GM18519 (cell line): ENCODE results near the gene NUDT5.
"Not testable (repeated sequence)": the region's sequence is repeated elsewhere in the genome, so short reads cannot be mapped to it uniquely, and the experiment has no call there.

Experiments
- ATAC-seq: cut with Tn5 transposase; IDR thresholded peaks from one replicate; pipeline ENCODE4 v1.9.1; 2021; ENCODE audit warnings: mild to moderate bottlenecking, moderate library complexity; ENCODE audit not compliant: unreplicated experiment, low FRiP score

Gene NUDT5

GRCh38 chr10:12195603-12196506 is at the start of gene NUDT5, which contains the start of gene CDC123:
Gene NUDT5 (minus strand): TSS chr10:12195891. CDS start chr10:12186291, 9,600 bp downstream.
Gene CDC123 (plus strand): TSS chr10:12196188. CDS start chr10:12196246, 58 bp downstream.
- peak; percentile 66 for ATAC-seq

GRCh38 chr10:12243864-12244620 is 48.4 kb upstream of the NUDT5 start:
- ATAC-seq: no peak

GRCh38 chr10:12241810-12242529 is 46.3 kb upstream of the NUDT5 start:
- ATAC-seq: no peak

GRCh38 chr10:12238821-12239220 is 43.1 kb upstream of the NUDT5 start:
- no peak for ATAC-seq

- no peak for ATAC-seq
These were observed 41.9 kb upstream of the NUDT5 start for GRCh38 chr10:12237265-12238220.

- no peak for ATAC-seq
These were observed 40.1 kb upstream of the NUDT5 start for GRCh38 chr10:12235796-12236195.

DNA sequence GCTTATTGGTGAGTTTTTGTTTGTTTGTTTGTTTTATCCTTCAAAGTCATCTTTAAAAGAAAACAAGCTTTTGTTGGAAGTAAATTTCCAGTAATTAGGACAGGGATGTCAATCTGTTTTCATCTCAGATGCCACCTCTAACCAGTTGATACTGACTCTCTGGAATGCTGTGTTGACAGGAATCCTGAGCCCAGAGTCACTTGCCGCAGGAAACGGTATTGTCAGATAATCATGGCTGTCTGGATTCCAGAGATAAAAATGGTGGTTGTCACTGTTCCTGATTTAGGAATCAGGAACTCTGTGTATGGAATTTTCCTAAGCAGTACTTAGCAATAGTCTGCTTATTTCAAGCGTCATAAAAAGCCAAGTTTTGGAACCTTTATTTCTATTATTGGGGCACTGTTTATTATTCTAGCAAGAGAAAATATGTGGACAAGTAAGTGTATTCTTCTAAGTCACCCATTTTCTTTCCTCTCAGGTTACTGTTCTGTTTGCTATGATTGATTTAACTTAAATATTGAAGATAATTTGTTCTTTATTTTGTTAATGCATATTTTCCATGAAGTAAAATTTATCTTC is 39.5 kb upstream of the NUDT5 start:
- ATAC-seq: no peak

DNA sequence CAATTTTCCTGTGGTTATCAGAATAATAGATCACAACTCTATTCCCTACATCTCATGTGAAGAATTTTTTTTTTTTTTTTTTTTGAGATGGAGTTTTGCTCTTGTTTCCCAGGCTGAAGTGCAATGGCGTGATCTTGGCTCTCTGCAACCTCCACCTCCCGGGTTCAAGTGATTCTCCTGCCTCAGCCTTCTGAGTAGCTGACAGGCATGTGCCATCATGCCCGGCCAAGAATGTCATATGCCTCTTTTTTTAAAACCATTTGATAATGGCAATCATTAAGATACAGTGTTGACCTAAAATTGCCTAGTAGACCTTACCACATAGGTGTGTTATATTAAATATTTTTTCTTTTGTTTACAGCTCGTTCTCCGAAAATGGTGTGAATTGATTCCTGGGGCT is 39.0 kb upstream of the NUDT5 start:
- not testable (repeated sequence) for ATAC-seq

DNA sequence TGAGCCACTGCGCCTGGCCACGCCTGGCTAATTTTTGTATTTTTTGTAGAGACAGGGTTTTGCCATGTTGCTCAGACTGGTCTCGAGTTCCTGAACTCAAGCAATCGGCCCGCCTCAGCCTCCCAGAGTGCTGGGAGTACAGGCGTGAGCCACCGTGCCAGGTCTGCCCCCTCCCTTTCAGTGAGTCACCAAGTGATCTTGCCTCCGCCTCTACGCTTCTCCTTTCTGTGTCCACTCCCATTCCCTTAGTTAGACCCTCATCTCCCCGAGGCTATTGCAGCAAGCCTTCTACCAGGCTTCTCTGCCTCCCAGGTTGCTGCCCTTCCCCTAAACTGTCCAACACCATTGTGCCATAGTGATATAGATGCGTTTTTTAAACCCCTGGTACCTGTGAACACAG is 33.2 kb upstream of the NUDT5 start:
- no peak for ATAC-seq

GRCh38 chr10:12226438-12226837 is 30.7 kb upstream of the NUDT5 start:
- ATAC-seq: not testable (repeated sequence)

DNA sequence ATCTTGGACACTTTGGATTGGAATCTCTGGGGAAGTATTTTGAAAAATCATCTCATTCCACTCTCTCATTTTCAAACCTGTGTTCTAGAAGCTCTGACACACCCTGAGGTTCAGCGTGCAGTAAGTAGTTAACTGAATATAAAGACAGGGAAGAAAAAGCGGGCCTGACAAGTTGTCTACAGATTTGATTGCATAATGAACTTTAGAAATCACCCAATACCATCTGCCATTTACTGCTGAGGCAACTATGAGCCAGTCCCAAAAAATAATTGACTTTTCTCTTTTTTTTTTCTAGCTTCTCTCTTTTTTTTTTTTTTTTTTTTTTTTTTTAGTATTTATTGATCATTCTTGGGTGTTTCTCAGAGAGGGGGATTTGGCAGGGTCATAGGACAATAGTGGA is 29.8 kb upstream of the NUDT5 start:
- ATAC-seq: no peak

DNA sequence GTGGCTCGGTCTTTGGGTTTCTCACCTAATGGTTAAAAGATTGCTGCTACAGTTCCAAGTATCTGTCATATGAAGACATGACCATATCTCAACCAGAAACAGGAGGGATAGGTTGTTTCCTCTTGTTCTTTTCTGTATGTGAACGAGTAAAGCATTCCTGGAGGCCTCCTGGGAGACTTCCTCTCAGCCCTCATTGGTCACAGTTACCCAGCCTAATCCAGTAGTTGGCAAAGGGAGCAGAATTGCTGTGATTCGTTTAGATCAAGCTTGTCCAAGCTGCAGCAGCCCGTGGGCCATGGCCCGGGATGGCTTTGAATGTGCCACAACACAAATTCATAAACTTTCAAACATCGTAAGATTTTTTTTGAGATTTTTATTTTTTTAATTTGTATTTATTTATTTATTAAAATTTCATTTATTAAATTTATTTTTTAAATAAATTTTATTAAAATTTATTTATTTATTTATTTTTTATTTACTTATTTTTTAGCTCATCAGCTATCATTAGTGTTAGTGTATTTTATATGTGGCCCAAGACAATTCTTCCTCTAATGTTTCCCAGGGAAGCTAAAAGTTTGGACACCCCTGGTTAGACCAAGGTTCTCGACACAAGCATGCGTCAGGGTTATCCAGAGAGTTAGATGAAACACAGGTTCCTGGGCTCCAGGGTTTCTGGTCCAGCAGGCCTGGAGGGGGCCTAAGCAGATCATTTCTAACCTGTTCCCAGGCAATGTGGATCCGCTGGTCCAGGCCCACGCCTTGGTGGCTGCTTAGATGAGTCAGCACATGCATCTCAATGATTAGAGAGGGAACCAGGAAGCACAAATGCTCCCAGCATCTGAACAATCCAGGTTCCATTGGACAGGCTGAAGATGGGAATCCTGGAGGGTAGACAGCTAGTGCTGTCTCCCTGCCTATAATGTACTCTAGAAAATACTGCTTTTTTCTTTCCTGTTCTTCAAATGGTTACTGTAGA is 25.9 kb upstream of the NUDT5 start:
- no peak for ATAC-seq

GRCh38 chr10:12218991-12219390 is 23.3 kb upstream of the NUDT5 start:
- ATAC-seq: no peak

DNA sequence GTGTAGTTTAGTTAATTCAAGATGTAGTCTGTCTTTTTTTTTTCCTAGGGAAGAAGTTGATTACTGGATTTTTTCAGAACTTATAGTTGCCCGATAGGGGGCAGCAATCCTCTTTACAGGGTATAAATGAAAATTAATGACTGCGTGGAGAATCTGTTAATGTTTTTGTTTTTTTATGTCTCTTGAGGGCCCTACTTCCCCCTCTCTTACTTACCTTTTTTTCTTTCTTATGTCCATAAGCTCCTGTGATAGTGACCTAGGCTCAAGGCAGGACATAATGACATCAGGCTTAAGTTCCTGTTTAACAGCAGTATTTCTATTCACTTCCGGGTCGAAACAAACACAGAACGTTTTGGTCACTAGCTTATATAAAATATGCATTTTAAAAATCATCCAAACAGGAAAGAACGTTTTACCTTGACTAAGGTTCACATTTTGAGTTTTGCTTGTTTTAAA is 19.1 kb upstream of the NUDT5 start:
- no peak for ATAC-seq

GRCh38 chr10:12214093-12214492 is 18.4 kb upstream of the NUDT5 start:
- no peak for ATAC-seq

GRCh38 chr10:12213621-12214020 is 17.9 kb upstream of the NUDT5 start:
- no peak for ATAC-seq

- ATAC-seq: no peak
These were observed 16.8 kb upstream of the NUDT5 start for GRCh38 chr10:12212454-12212853.

GRCh38 chr10:12208460-12208859 is 12.8 kb upstream of the NUDT5 start:
- ATAC-seq: no peak
